SK-N-SH (cell line): Measurements from ENCODE around the gene UBALD1. TPM values are rescaled to one million over a fixed set of nuclear protein-coding genes. Genes with fewer than 3 reads are reported as not detected.

Source experiments
- CTCF ChIA-PET: fragments of 300-600, 350-600 bp; formaldehyde crosslinking; extraction: SDS; loops from one replicate; lab custom pipeline; 2021; lab: Yijun Ruan, JAX
- POLR2A ChIA-PET: fragments of 350-600 bp; sonication (Branson Sonifier 250); formaldehyde crosslinking; extraction: SDS; loops from one replicate; lab custom pipeline; 2020; ENCODE audit warnings: antibody characterized with exemption, inconsistent platforms; lab: Yijun Ruan, JAX
- DNase-seq: peaks from one replicate; pipeline ENCODE4 v3.0.0; 2012
- H2AFZ ChIP-seq: fragments of 200-600 bp; sonication (generic); 2 replicates; pipeline ENCODE4 v1.8.1; 2016; ENCODE audit warnings: antibody characterized with exemption, mild to moderate bottlenecking, low read depth
- H3F3A ChIP-seq: fragments of 200-600 bp; sonication (generic); replicated peaks from 2 replicates; pipeline ENCODE3; 2016; ENCODE audit warnings: antibody characterized with exemption, mild to moderate bottlenecking; ENCODE audit not compliant: insufficient read depth
- H3K27ac ChIP-seq, 2 experiments: fragments of 200-500 bp in 1 of 2; fragments of 200-600 bp in 1 of 2; sonication (Bioruptor generic) in 1 of 2; sonication (generic), shearing (Covaris generic) in 1 of 2; 2 replicates each; pipeline versions ENCODE4 v1.5.1 to v1.6.1; 2014 to 2016; ENCODE audit warnings: low read depth in 2 of 2, inconsistent platforms in 1 of 2, low read length in 1 of 2, mild to moderate bottlenecking in 1 of 2, mixed read lengths in 1 of 2
- H3K27me3 ChIP-seq: fragments of 200-600 bp; sonication (generic), shearing (Covaris generic); 2 replicates; pipeline ENCODE4 v1.6.1; 2016; ENCODE audit warnings: mixed run types; ENCODE audit not compliant: insufficient read depth
- H3K36me3 ChIP-seq, 2 experiments: fragments of 200-500 bp in 1 of 2; fragments of 200-600 bp in 1 of 2; sonication (Bioruptor generic) in 1 of 2; sonication (generic) in 1 of 2; replicated peaks in 1 of 2; 2 replicates each; pipeline versions ENCODE3 to v1.5.1; 2014 to 2016; ENCODE audit warnings: low read length in 1 of 2, mild to moderate bottlenecking in 1 of 2; ENCODE audit not compliant: insufficient read depth in 2 of 2, control insufficient read depth in 1 of 2
- H3K4me1 ChIP-seq, 2 experiments: fragments of 200-500 bp in 1 of 2; fragments of 200-600 bp in 1 of 2; sonication (Bioruptor generic) in 1 of 2; sonication (generic), shearing (Covaris generic) in 1 of 2; 2 replicates each; pipeline versions ENCODE4 v1.5.1 to v1.6.1; 2014 to 2016; ENCODE audit warnings: low read depth in 1 of 2, low read length in 1 of 2, mixed run types in 1 of 2; ENCODE audit not compliant: insufficient read depth in 2 of 2, control insufficient read depth in 1 of 2
- H3K4me2 ChIP-seq: fragments of 200-600 bp; sonication (generic), shearing (Covaris generic); 2 replicates; pipeline ENCODE4 v1.6.1; 2017; ENCODE audit warnings: mixed run types
- H3K4me3 ChIP-seq, 2 experiments: fragments of 200-500 bp in 1 of 2; fragments of 200-600 bp in 1 of 2; sonication (Bioruptor generic) in 1 of 2; sonication (generic), shearing (Covaris generic) in 1 of 2; 2 replicates each; pipeline versions ENCODE4 v1.5.1 to v1.8.1; 2014 to 2016; ENCODE audit warnings: low read depth in 2 of 2, inconsistent platforms in 1 of 2, low read length in 1 of 2, mild to moderate bottlenecking in 1 of 2, mixed read lengths in 1 of 2, moderate library complexity in 1 of 2
- H3K79me2 ChIP-seq: fragments of 200-600 bp; sonication (generic); 2 replicates; pipeline ENCODE4 v1.8.1; 2017; ENCODE audit warnings: mild to moderate bottlenecking; ENCODE audit not compliant: insufficient read depth
- H3K9ac ChIP-seq: fragments of 200-600 bp; sonication (generic); 2 replicates; pipeline ENCODE4 v1.6.1; 2017; ENCODE audit warnings: mixed run types
- H3K9me2 ChIP-seq: fragments of 200-600 bp; sonication (generic); 2 replicates; pipeline ENCODE4 v1.6.1; 2017; ENCODE audit warnings: mixed run types
- H3K9me3 ChIP-seq: fragments of 200-600 bp; sonication (generic); 2 replicates; pipeline ENCODE4 v1.6.1; 2017; ENCODE audit warnings: mixed run types, mild to moderate bottlenecking, moderate library complexity
- H4K20me1 ChIP-seq: fragments of 200-600 bp; sonication (generic); 2 replicates; pipeline ENCODE4 v1.6.1; 2017; ENCODE audit warnings: mild to moderate bottlenecking, mixed run types; ENCODE audit not compliant: insufficient read depth
- EZH2phosphoT487 ChIP-seq: fragments of 200-600 bp; sonication (generic); IDR thresholded peaks from 2 replicates; pipeline ENCODE4 v1.6.1; 2017; ENCODE audit warnings: low read depth, mixed run types, mild to moderate bottlenecking, antibody characterized with exemption, moderate library complexity, borderline replicate concordance
- FOSL2 ChIP-seq: IDR thresholded peaks from 2 replicates; pipeline ENCODE4 v1.4.0; 2012; ENCODE audit warnings: low read depth, mild to moderate bottlenecking, moderate library complexity, borderline replicate concordance
- NFIC ChIP-seq: IDR thresholded peaks from 2 replicates; pipeline ENCODE4 v1.4.0; 2012; ENCODE audit warnings: borderline replicate concordance
- TAF1 ChIP-seq: IDR thresholded peaks from 2 replicates; pipeline ENCODE4 v1.6.1; 2012; ENCODE audit warnings: low read depth, mild to moderate bottlenecking, low read length, moderate library complexity, borderline replicate concordance
- TEAD4 ChIP-seq: IDR thresholded peaks from 2 replicates; pipeline ENCODE4 v1.4.0; 2012; ENCODE audit warnings: mild to moderate bottlenecking, borderline replicate concordance; ENCODE audit not compliant: insufficient read depth
- WGBS: methylation state at CpG from one replicate; pipeline ENCODE4 v1.1.6; 2017; ENCODE audit warnings: low lambda C conversion rate; 5-methylcytosine and 5-hydroxymethylcytosine counted together
- polyA plus RNA-seq, 3 experiments: library from polyadenylated mRNA; depleted of rRNA; stranded (reverse); fragments of >200 nt; gene quantifications; 2 replicates each; pipeline ENCODE4 v1.2.3, GENCODE V29; 2012
- TF ChIP-seq, protein P1 (sequence below): fragments of 150-350 bp; IDR thresholded peaks from 2 replicates; pipeline ENCODE4 v1.6.1; 2016; ENCODE audit warnings: mild to moderate bottlenecking, low read depth, low read length
- TF ChIP-seq, protein P2 (sequence below): IDR thresholded peaks from 2 replicates; pipeline ENCODE4 v1.4.0; 2012; ENCODE audit warnings: low read depth, borderline replicate concordance
- TF ChIP-seq, protein P3 (sequence below): IDR thresholded peaks from 2 replicates; pipeline ENCODE4; 2012

The UBALD1 gene
- polyA plus RNA-seq, 1 of the 3 experiments (the other 2 are of a cell fraction), result 16.7 TPM

DNA sequence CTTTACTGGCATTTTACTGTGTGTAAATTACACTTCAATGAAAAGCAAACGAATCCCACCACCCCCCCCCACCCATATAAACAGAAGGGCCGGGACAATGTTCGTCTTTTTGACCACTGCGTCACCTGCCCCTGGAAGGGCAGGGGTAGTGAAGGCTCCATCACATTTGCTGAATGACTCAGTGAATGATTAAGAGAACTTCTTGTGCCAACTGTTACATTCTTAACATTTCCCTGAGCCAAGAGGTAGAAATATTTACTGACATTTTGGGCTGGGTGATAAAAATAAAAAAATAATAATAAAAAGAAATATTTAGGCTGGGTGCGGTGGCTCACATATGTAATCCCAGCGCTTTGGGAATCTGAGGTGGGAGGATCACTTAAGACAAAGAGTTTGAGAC is 34.4 kb downstream of the UBALD1 start:
- 47% methylated on average over 6 of the region's 6 CpGs for WGBS
- Histone ChIP-seq H3K79me2 (no peaks in the 10 kb centered on the region), H3K4me3 (no peak overlapping the region), H3K4me2 (no peak overlapping the region), H3K27ac (no peak overlapping the region), H3K9me3 (no peaks in the 10 kb centered on the region), H3K9ac (no peak overlapping the region), H3K9me2 (no peaks in the 10 kb centered on the region), H3K4me1 (no peaks in the 10 kb centered on the region), H2AFZ (no peak overlapping the region), H3K36me3 (no peaks in the 10 kb centered on the region), H4K20me1 (no peaks in the 10 kb centered on the region), H3K27me3 (no peaks in the 10 kb centered on the region), H3F3A (no peaks in the 10 kb centered on the region)
- CTCF ChIA-PET, result no interaction called here
- TF ChIP-seq NFIC, result 0 out of 2 replicates have a peak, but pooled peaks have one; percentile 16
- peak; percentile 22; the same call in 1 of the 2 replicates for TF ChIP-seq FOSL2
- TF ChIP-seq, protein P1, sequence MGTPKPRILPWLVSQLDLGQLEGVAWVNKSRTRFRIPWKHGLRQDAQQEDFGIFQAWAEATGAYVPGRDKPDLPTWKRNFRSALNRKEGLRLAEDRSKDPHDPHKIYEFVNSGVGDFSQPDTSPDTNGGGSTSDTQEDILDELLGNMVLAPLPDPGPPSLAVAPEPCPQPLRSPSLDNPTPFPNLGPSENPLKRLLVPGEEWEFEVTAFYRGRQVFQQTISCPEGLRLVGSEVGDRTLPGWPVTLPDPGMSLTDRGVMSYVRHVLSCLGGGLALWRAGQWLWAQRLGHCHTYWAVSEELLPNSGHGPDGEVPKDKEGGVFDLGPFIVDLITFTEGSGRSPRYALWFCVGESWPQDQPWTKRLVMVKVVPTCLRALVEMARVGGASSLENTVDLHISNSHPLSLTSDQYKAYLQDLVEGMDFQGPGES, result no peak
- no peak for TF ChIP-seq EZH2phosphoT487
- DNase-seq, result no peak
- POLR2A ChIA-PET, result no interaction called here

DNA sequence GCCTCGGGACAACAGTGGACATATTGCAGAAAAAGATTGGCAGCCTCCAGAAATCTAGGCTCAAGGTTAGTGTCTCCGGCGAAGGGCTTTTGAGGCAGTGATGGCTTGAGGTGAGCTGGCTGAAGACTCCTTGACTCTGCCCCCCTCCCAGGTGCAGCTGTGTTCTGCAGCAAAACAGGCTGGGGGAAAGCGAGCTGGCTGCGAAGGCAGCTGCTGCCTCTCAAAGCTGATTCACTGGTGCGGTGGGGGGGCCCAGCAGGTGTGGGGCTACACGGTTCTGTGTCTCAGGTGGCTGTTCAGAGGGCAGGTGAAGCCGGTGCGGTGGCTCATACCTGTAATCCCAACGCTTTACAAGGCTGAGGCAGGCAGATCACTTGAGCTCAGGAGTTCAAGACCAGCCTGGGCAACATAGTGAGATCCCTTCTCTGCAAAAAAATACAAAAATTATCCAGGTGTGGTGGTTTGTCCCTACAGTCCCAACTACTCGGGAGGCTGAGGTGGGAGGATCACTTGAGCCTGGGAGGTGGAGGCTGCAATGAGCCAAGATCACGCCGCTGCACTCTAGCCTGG is 35.6 kb downstream of the UBALD1 start:
- POLR2A ChIA-PET, result no interaction called here
- Histone ChIP-seq H4K20me1 (no peaks in the 10 kb centered on the region), H3K4me1 (no peaks in the 10 kb centered on the region), H2AFZ (no peak overlapping the region), H3F3A (no peaks in the 10 kb centered on the region), H3K27me3 (no peaks in the 10 kb centered on the region), H3K36me3 (no peaks in the 10 kb centered on the region), H3K9ac (no peak overlapping the region), H3K4me2 (no peak overlapping the region), H3K27ac (no peak overlapping the region), H3K9me2 (no peaks in the 10 kb centered on the region), H3K9me3 (no peaks in the 10 kb centered on the region), H3K79me2 (no peaks in the 10 kb centered on the region), H3K4me3 (no peak overlapping the region)
- CTCF ChIA-PET, result interaction anchor here (0.9 to 1.4 kb wide), 3 partner anchors 29 to 72 kb away, joined by 3 to 4 read pairs (median 3); no protein-coding TSS in a partner anchor
- no peak for TF ChIP-seq TAF1
- TF ChIP-seq, protein P2, sequence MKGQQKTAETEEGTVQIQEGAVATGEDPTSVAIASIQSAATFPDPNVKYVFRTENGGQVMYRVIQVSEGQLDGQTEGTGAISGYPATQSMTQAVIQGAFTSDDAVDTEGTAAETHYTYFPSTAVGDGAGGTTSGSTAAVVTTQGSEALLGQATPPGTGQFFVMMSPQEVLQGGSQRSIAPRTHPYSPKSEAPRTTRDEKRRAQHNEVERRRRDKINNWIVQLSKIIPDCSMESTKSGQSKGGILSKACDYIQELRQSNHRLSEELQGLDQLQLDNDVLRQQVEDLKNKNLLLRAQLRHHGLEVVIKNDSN, result no peak
- TF ChIP-seq TEAD4, result no peak
- TF ChIP-seq, protein P3, sequence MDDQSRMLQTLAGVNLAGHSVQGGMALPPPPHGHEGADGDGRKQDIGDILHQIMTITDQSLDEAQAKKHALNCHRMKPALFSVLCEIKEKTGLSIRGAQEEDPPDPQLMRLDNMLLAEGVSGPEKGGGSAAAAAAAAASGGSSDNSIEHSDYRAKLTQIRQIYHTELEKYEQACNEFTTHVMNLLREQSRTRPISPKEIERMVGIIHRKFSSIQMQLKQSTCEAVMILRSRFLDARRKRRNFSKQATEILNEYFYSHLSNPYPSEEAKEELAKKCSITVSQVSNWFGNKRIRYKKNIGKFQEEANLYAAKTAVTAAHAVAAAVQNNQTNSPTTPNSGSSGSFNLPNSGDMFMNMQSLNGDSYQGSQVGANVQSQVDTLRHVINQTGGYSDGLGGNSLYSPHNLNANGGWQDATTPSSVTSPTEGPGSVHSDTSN, result no peak
- WGBS, result 77% methylated on average over 10 of the region's 13 CpGs
- no peak for DNase-seq
